Caco-2 (cell line): ENCODE measurements around the gene UPP2. TPM values are rescaled to one million over a fixed set of nuclear protein-coding genes. Genes with fewer than 3 reads are reported as not detected.

ENCODE experiments used
- BruUV-seq: library from RNA; stranded (reverse); fragments of 400-500 nt; replicated peaks from 2 replicates; lab custom pipeline; 2021; lab: Mats Ljungman, UMichigan
- CTCF ChIA-PET: fragments of 300-600 bp; sonication (Branson Sonifier 250); formaldehyde crosslinking; loops from one replicate; lab custom pipeline; 2022; ENCODE audit warnings: antibody characterized with exemption; lab: Charles Lee
- POLR2A ChIA-PET: fragments of 300-600 bp; sonication (Branson Sonifier 250); formaldehyde crosslinking; loops from one replicate; lab custom pipeline; 2022; ENCODE audit warnings: antibody characterized with exemption; lab: Charles Lee
- DNase-seq, 2 experiments: peaks; one replicate each; pipeline versions ENCODE4 v3.0.0 to v3.0.0-alpha.2; 2020 to 2022
- H3K27me3 ChIP-seq: replicated peaks from 2 replicates; pipeline ENCODE4 v1.6.0; 2011; ENCODE audit warnings: low read length; ENCODE audit not compliant: control insufficient read depth, insufficient read depth
- H3K36me3 ChIP-seq: 2 replicates; pipeline ENCODE4 v1.5.1; 2011; ENCODE audit warnings: low read length; ENCODE audit not compliant: control insufficient read depth, insufficient read depth
- H3K4me1 ChIP-seq: fragments of 250-450 bp; sonication (Bioruptor Pico); 2 replicates; pipeline ENCODE4 v1.5.1; 2020; ENCODE audit warnings: mild to moderate bottlenecking
- H3K4me3 ChIP-seq: 2 replicates; pipeline ENCODE4 v1.5.1; 2011; ENCODE audit warnings: low read depth, mild to moderate bottlenecking, control low read depth, low read length
- H3K9me3 ChIP-seq: fragments of 250-450 bp; sonication (Bioruptor Pico); 2 replicates; pipeline ENCODE4 v1.5.1; 2020; ENCODE audit warnings: mild to moderate bottlenecking, moderate library complexity
- H3K27ac Mint-ChIP-seq: one replicate; pipeline ENCODE4 v1.8.0; 2022; ENCODE audit warnings: mixed read lengths; ENCODE audit not compliant: unreplicated experiment
- H3K27me3 Mint-ChIP-seq: one replicate; pipeline ENCODE4 v1.8.0; 2022; ENCODE audit warnings: mixed read lengths; ENCODE audit not compliant: insufficient read depth, unreplicated experiment
- H3K36me3 Mint-ChIP-seq: one replicate; pipeline ENCODE4 v1.8.0; 2022; ENCODE audit warnings: mild to moderate bottlenecking, mixed read lengths; ENCODE audit not compliant: insufficient read depth, unreplicated experiment
- H3K4me1 Mint-ChIP-seq: one replicate; pipeline ENCODE4 v1.8.0; 2022; ENCODE audit warnings: low read depth, mixed read lengths; ENCODE audit not compliant: unreplicated experiment
- H3K4me3 Mint-ChIP-seq: one replicate; pipeline ENCODE4 v1.8.0; 2022; ENCODE audit warnings: mild to moderate bottlenecking, moderate library complexity, mixed read lengths; ENCODE audit not compliant: unreplicated experiment
- H3K9me3 Mint-ChIP-seq: one replicate; pipeline ENCODE4 v1.8.0; 2022; ENCODE audit warnings: mixed read lengths; ENCODE audit not compliant: unreplicated experiment
- intact Hi-C: fragments of 100-400 bp; cut with micrococcal nuclease; formaldehyde crosslinking; loops from one replicate; pipeline ENCODE4 v1.10.0; 2022; ENCODE audit not compliant: unreplicated experiment
- total RNA-seq: library from RNA; stranded (reverse); gene quantifications from 2 replicates; pipeline ENCODE4 v1.2.3, GENCODE V29; 2022
- TF ChIP-seq, protein P1 (sequence below), 2 experiments: fragments of 200-600 bp in 1 of 2; IDR thresholded peaks; 1 replicate in 1 of 2; 2 replicates in 1 of 2; pipeline versions ENCODE4 v1.5.1 to v1.8.0; 2011 to 2022; ENCODE audit warnings: antibody characterized with exemption in 1 of 2, control low read depth in 1 of 2, inconsistent platforms in 1 of 2, low read depth in 1 of 2, low read length in 1 of 2, mild to moderate bottlenecking in 1 of 2, moderate library complexity in 1 of 2; ENCODE audit not compliant: insufficient read depth in 1 of 2, severe bottlenecking in 1 of 2, unreplicated experiment in 1 of 2

UPP2 gene
- total RNA-seq, 1 experiment from 2014 or later: not detected

DNA sequence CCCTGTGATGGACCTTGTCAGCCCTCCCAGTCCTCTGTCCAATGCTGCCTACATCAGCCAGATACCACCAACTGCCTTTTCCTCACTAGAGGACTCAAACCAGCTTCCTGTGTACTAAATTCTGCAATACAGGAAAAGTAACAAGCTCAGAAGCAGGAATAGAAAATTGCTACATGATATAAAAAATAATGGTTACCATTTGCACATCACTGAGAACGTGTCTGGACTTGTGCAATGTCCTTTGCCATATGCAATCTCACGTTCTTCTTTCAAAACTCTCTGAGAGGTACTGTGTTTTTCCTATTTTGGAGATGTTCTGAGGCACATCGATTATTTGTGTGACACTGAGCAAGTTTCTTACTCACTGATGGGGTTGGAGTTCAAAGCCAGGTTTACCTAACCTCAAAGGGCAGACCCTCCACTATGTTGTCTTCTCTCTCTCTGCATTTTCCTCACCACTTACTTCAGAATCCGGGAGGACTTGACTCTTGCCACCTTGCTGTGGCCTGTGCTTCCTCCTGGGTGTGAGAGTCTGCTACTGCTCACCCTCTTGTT is 12.1 kb downstream of the UPP2 start:
- no peaks in the 10 kb centered on the region for H3K36me3 ChIP-seq
- no peaks in the 10 kb centered on the region for H3K27me3 ChIP-seq
- no peaks in the 10 kb centered on the region for H3K4me1 ChIP-seq
- Mint-ChIP-seq H3K27me3 (no peaks in the 10 kb centered on the region), H3K36me3 (no peaks in the 10 kb centered on the region), H3K9me3 (no peaks in the 10 kb centered on the region), H3K4me3 (no peak overlapping the region), H3K4me1 (no peaks in the 10 kb centered on the region), H3K27ac (no peak overlapping the region)
- H3K4me3 ChIP-seq: no peak overlapping the region
- no peaks in the 10 kb centered on the region for H3K9me3 ChIP-seq
- TF ChIP-seq, protein P1, sequence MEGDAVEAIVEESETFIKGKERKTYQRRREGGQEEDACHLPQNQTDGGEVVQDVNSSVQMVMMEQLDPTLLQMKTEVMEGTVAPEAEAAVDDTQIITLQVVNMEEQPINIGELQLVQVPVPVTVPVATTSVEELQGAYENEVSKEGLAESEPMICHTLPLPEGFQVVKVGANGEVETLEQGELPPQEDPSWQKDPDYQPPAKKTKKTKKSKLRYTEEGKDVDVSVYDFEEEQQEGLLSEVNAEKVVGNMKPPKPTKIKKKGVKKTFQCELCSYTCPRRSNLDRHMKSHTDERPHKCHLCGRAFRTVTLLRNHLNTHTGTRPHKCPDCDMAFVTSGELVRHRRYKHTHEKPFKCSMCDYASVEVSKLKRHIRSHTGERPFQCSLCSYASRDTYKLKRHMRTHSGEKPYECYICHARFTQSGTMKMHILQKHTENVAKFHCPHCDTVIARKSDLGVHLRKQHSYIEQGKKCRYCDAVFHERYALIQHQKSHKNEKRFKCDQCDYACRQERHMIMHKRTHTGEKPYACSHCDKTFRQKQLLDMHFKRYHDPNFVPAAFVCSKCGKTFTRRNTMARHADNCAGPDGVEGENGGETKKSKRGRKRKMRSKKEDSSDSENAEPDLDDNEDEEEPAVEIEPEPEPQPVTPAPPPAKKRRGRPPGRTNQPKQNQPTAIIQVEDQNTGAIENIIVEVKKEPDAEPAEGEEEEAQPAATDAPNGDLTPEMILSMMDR (IDR thresholded peaks at IDR 0.05; ENCODE audit: insufficient read depth in 1 of 2, low read depth in 1 of 2, low read length in 1 of 2, severe bottlenecking in 1 of 2, unreplicated experiment in 1 of 2): no peak
- no peak for DNase-seq
- ChIA-PET POLR2A (no interaction called here), CTCF (no interaction called here)
- BruUV-seq: no TSS peak
- intact Hi-C loops: no loop called here

- intact Hi-C loops: no loop called here
These were observed 12.8 kb downstream of the UPP2 start for GRCh38 chr2:158114516-158114915.

GRCh38 chr2:158115202-158115767 is 13.6 kb downstream of the UPP2 start:
- CTCF ChIA-PET: no interaction called here
- TF ChIP-seq, protein P1 (IDR thresholded peaks at IDR 0.05; ENCODE audit: insufficient read depth in 1 of 2, low read depth in 1 of 2, low read length in 1 of 2, severe bottlenecking in 1 of 2, unreplicated experiment in 1 of 2): no peak
- Mint-ChIP-seq H3K9me3 (no peaks in the 10 kb centered on the region), H3K27me3 (no peaks in the 10 kb centered on the region), H3K4me3 (no peak overlapping the region), H3K4me1 (peaks cover 3% of the 10 kb centered on the region), H3K36me3 (no peaks in the 10 kb centered on the region), H3K27ac (no peak overlapping the region)
- intact Hi-C loops: no loop called here
- Histone ChIP-seq H3K9me3 (no peaks in the 10 kb centered on the region), H3K4me1 (peaks cover 4% of the 10 kb centered on the region), H3K4me3 (no peak overlapping the region), H3K36me3 (no peaks in the 10 kb centered on the region), H3K27me3 (no peaks in the 10 kb centered on the region)
- DNase-seq: no peak
- POLR2A ChIA-PET: no interaction called here
- no TSS peak for BruUV-seq

More at GRCh38 chr2:158114516-158114915, 12.8 kb downstream of the UPP2 start:
- no peaks in the 10 kb centered on the region for H3K27me3 ChIP-seq
- ChIA-PET POLR2A (no interaction called here), CTCF (no interaction called here)
- DNase-seq: no peak
- H3K4me1 ChIP-seq: no peaks in the 10 kb centered on the region
- no peaks in the 10 kb centered on the region for H3K9me3 Mint-ChIP-seq
- TF ChIP-seq, protein P1 (IDR thresholded peaks at IDR 0.05; ENCODE audit: insufficient read depth in 1 of 2, low read depth in 1 of 2, low read length in 1 of 2, severe bottlenecking in 1 of 2, unreplicated experiment in 1 of 2): no peak
- H3K4me3 ChIP-seq: no peak overlapping the region
- no peak overlapping the region for H3K4me3 Mint-ChIP-seq
- H3K4me1 Mint-ChIP-seq: no peaks in the 10 kb centered on the region
- no peaks in the 10 kb centered on the region for H3K9me3 ChIP-seq
- no peak overlapping the region for H3K27ac Mint-ChIP-seq
- no peaks in the 10 kb centered on the region for H3K36me3 ChIP-seq
- H3K36me3 Mint-ChIP-seq: no peaks in the 10 kb centered on the region
- no TSS peak for BruUV-seq
- no peaks in the 10 kb centered on the region for H3K27me3 Mint-ChIP-seq
